AG09319 (cell line): ENCODE measurements around the gene SUFU.
"Not testable (repeated sequence)": the region's sequence is repeated elsewhere in the genome, so short reads cannot be mapped to it uniquely, and the experiment has no call there.

Experiments
- DNase-seq: peaks from one replicate; pipeline ENCODE4 v3.0.0-alpha.2; 2010; ENCODE audit warnings: low read depth; ENCODE audit errors: extremely low read depth
- CTCF ChIP-seq: IDR thresholded peaks from 2 replicates; pipeline ENCODE4 v1.5.1; 2011; ENCODE audit warnings: low read depth, mild to moderate bottlenecking, inconsistent platforms, low read length, moderate library complexity

The SUFU gene

GRCh38 chr10:102503264-102504178 lies at the start of gene SUFU:
Gene SUFU (plus strand): TSS chr10:102503972. CDS start chr10:102504153, 181 bp downstream.
- peak; percentile 90 for TF ChIP-seq CTCF
- DNase-seq: peak; percentile 98

- not testable (repeated sequence) for DNase-seq
These were observed 48.9 kb upstream of the SUFU start for GRCh38 chr10:102454662-102455487.

DNA sequence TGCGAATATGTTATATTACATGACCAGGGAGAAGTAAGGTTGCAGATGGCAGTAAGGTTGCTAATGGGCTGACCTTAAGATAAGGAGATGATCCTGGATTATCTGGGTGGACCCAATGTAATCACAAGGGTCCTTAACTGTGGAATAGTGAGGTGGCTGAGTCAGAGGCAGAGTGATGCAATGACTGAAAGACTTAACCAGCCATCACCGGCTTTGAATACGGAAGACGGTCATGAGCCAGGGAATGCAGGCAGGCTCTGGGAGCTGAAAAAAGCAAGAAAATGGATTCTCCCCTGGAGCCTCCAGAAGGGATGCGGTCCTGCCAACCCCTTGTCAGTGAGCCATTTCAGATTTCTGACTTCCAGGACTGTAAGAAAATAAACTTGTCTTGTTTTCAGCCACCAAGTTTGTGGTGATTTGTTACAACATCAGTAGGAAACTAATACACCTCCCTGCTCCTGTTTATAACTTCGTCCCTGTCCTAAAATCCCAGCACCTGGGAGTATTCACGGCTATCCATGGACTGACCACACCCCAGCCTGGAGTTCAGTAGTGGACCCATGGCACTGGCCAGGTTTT lies 47.8 kb upstream of the SUFU start:
- no peak for TF ChIP-seq CTCF
- peak; percentile 69 for DNase-seq

DNA sequence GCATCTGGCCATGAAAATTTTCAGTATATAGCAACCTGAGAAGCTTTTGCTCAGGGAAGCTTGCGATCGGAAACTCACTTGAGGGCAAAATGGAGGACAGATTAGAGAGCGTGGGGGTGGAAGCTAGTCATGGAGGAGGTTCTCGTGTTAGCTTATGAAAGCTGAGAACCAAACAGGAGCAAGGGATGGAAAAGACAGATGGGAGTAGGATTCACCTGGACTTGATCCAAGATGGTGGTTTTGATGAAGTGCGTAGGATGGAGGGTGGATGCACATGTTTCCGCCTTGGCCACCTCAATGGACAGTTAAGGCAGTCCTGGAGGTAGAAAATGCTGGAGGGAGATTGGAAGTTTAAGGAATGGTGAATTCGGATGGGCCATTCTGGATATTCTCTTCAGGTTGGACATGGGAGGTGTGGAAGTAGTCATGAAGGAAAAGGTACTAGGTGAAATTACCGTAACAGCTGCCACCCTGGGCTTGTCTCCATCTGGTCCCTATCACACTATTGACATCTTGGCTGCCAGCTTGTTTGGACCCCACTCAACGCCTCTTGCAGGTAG lies 46.1 kb upstream of the SUFU start:
- TF ChIP-seq CTCF: no peak

DNA sequence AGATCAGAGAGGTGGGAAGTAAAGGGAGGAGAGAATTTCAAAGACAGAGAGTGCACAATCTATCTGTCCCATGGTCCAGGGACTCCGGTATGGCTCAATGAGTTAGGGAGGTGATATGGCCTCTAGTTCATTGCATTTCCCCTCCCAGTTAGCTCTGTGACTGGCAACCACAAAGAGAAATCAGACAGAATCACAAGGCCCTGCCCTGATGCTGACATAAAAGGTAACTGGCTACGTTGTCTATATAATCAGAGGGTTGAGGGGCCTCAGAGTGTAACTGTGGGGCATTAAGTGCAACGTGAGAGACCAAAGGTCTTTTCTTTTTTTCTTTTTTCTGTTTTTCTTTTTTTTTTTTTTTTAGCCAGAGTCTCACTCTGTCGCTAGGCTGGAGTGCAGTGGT lies 45.1 kb upstream of the SUFU start:
- TF ChIP-seq CTCF: no peak
- no peak for DNase-seq

More for the DNA sequence above, 46.1 kb upstream of the SUFU start:
- DNase-seq: no peak

DNA sequence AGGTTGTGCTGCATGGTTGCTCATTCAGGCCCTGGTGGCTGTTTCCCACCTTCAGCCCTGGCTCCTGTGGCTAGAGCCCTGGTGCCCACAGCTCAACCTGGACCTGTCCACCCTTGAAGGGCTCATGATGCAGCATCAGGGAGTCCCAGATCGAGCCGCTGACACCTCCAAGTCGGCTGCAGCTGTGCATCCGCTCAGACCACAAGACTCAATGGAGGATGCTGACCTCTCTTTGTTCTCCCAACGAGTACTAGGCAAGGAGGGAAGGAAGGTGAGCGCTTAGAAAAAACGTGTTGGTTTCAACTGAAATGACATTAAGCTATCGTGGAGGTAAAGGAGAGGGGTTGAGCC lies 43.0 kb upstream of the SUFU start:
- no peak for TF ChIP-seq CTCF
- no peak for DNase-seq

DNA sequence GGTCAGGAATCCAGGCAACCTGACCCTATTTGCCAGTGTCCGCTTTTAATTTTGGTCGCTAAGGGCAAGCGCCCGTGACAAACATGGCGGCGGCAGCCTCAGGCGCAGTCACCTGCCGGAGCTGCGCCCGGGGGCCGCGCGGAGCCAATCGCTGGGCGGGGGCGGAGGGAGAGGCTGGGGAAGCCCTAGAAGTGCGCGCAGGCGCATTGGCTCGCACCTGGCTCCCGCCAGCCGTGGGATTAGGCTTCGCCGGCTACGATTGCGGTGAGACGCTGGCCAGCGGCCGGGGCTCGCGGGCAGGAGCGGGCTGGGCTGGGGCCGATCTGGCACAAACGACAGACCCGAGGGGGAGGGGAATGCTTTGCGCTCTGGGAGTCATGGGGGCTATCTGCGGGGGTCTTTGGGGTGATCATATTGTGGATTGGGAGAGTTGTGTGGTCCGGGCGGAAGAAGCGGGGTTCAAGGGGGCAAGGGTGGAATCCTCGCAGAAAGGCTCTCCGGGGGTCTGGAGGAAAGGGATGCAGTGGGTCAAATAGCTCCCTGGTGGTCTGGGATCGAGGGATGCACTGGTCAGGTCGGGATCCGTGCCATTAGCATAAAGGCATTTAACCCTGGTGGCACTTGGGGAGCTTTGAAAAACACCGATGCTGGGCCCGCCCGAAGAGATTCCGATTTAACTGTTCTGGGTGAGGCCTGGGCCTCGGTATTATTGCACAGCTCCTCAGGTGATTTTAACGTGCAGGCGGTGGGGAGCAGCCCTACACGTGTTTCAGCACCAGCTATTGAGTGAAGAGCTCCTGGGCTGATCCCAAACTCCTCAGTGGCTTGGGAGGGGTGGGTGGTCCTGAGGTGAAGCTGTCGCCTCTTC lies 42.4 kb upstream of the SUFU start:
- no peak for TF ChIP-seq CTCF
- DNase-seq: peak; percentile 30
